Right lobe of liver (tissue), 6 donors: Measurements from ENCODE around the gene MDFI. TPM values are rescaled to one million over a fixed set of nuclear protein-coding genes. Genes with fewer than 3 reads are reported as not detected.

Source experiments
- ATAC-seq, 4 donors: fragments of 200-7000 bp; cut with Tn5 transposase; one replicate each; pipeline ENCODE4 v1.9.1; 2020; ENCODE audit warnings: mild to moderate bottlenecking in 4 of 4, moderate library complexity in 4 of 4
- DNase-seq, 3 donors: peaks; one replicate each; pipeline ENCODE4 v3.0.0-alpha.2; 2020
- H3K27ac ChIP-seq, 3 donors: fragments of 200-600 bp; one replicate each; pipeline ENCODE4 v1.8.0; 2022
- H3K27me3 ChIP-seq, 2 donors: fragments of 200-600 bp; one replicate each; pipeline ENCODE4 v1.8.0; 2022
- H3K36me3 ChIP-seq, 4 donors: fragments of 200-600 bp; sonication (generic) in 1 of 4; one replicate each; pipeline versions ENCODE4 v1.5.1 to v1.8.0; 2017 to 2022; ENCODE audit warnings: control low read depth in 1 of 4
- H3K4me1 ChIP-seq, 4 donors: fragments of 200-600 bp; sonication (generic) in 1 of 4; one replicate each; pipeline versions ENCODE4 v1.5.1 to v1.8.0; 2017 to 2022; ENCODE audit warnings: control low read depth in 1 of 4
- H3K4me3 ChIP-seq, 3 donors: fragments of 200-600 bp; one replicate each; pipeline ENCODE4 v1.8.0; 2022
- H3K9me3 ChIP-seq, 4 donors: fragments of 200-600 bp; sonication (generic) in 1 of 4; one replicate each; pipeline versions ENCODE4 v1.5.1 to v1.8.0; 2017 to 2022; ENCODE audit warnings: control low read depth in 1 of 4
- CTCF ChIP-seq, 4 donors: fragments of 200-600 bp in 3 of 4; fragments of 450-650 bp in 1 of 4; IDR thresholded peaks; one replicate each; pipeline versions ENCODE4 v1.5.1 to v1.8.0; 2016 to 2022; ENCODE audit warnings: antibody characterized with exemption in 4 of 4, mild to moderate bottlenecking in 2 of 4
- POLR2A ChIP-seq: fragments of 450-650 bp; IDR thresholded peaks from one replicate; pipeline ENCODE4 v1.6.1; 2017; ENCODE audit warnings: antibody characterized with exemption, mild to moderate bottlenecking
- whole genome bisulfite sequencing: methylation state at CpG from one replicate; pipeline ENCODE4 v1.1.6; 2018; ENCODE audit warnings: low coverage, low lambda C conversion rate; ENCODE audit not compliant: insufficient coverage; ENCODE audit errors: missing lambda C conversion rate; 5-methylcytosine and 5-hydroxymethylcytosine counted together
- intact Hi-C, 2 donors: fragments of 100-400 bp; cut with DNase I; formaldehyde crosslinking; loops; one replicate each; pipeline versions ENCODE4 v1.11.2 to v1.14.1; 2022
- total RNA-seq, 6 experiments: library from RNA; depleted of rRNA in 2 of 6; stranded (reverse); fragments of >200 nt in 2 of 6; fragmentation: NEBNext Ultra II Directional in 3 of 6; extraction: Animal tissue kit (Norgen Biotek cat#: 25700) in 3 of 6; gene quantifications; one replicate each; pipeline versions ENCODE4 v1.1.0 to v1.2.4, GENCODE V29; 2016 to 2023
- donor health status: DM: no; HTN: yes; CAD: no.
- donor health status: DM: no; HTN: no; CAD: no.
- donor health status: DM: no; HTN: no; CAD: no.
- donor health status: DM: no; HTN: yes; CAD: no.
- donor health status: DM: no; HTN: yes; CAD: no.

MDFI gene
- total RNA-seq, 6 experiments from 2014 or later: 0.29 to 2.4 (median 1.1) TPM; not detected in 3

GRCh38 chr6:41594766-41595165, 43.5 kb upstream of the MDFI start:
- WGBS: no CpG with 5 or more reads among the region's 15 CpGs
- Histone ChIP-seq H3K27ac (no peak overlapping the region), H3K9me3 (no peaks in the 10 kb centered on the region), H3K4me1 (no peaks in the 10 kb centered on the region), H3K4me3 (no peak overlapping the region), H3K27me3 (no peaks in the 10 kb centered on the region), H3K36me3 (peaks cover 0 to 32% (median 0%) of the 10 kb centered on the region in 4 donors)
- TF ChIP-seq POLR2A (no peak), CTCF (IDR thresholded peaks at IDR 0.05) (no peak)
- intact Hi-C loops: loop anchor here (5.0 to 10.0 kb wide), 3 partner anchors 132 to 222 kb away; no protein-coding TSS in a partner anchor
- ATAC-seq: no peak
- DNase-seq: peak in 1 of 3 donors; percentile 45

- WGBS: no CpG with 5 or more reads among the region's 6 CpGs
- Histone ChIP-seq H3K9me3 (no peaks in the 10 kb centered on the region), H3K27ac (no peak overlapping the region), H3K4me3 (no peak overlapping the region), H3K36me3 (peaks cover 0 to 32% (median 0%) of the 10 kb centered on the region in 4 donors), H3K27me3 (no peaks in the 10 kb centered on the region), H3K4me1 (no peaks in the 10 kb centered on the region)
- ATAC-seq: no peak
- peak in 1 of 3 donors; percentile 33 for DNase-seq
- TF ChIP-seq CTCF (IDR thresholded peaks at IDR 0.05) (no peak), POLR2A (no peak)
- intact Hi-C loops: loop anchor here in 1 of 2 donors (10.0 kb wide), 1 partner anchor 170 kb away; no protein-coding TSS in a partner anchor
These were observed 43.1 kb upstream of the MDFI start for GRCh38 chr6:41595166-41595565.

- Histone ChIP-seq H3K4me3 (no peak overlapping the region), H3K27ac (no peak overlapping the region), H3K9me3 (no peaks in the 10 kb centered on the region), H3K4me1 (no peaks in the 10 kb centered on the region), H3K27me3 (no peaks in the 10 kb centered on the region), H3K36me3 (peaks cover 0 to 23% (median 0%) of the 10 kb centered on the region in 4 donors)
- WGBS: 92% methylated on average over 3 of the region's 10 CpGs
- intact Hi-C loops: loop anchor here in 1 of 2 donors (10.0 kb wide), 1 partner anchor 171 kb away; no protein-coding TSS in a partner anchor
- no peak for TF ChIP-seq CTCF (IDR thresholded peaks at IDR 0.05)
- ATAC-seq (no peak), DNase-seq (peak in 1 of 3 donors; percentile 11)
These were observed 42.1 kb upstream of the MDFI start for GRCh38 chr6:41596096-41596685.

- no peak overlapping the region for H3K27ac ChIP-seq
- WGBS: 92% methylated on average over 2 of the region's 11 CpGs
- DNase-seq (peak in 2 of 3 donors; percentile 1 to 32), ATAC-seq (no peak)
- TF ChIP-seq POLR2A (no peak), CTCF (IDR thresholded peaks at IDR 0.05) (no peak)
- no peaks in the 10 kb centered on the region for H3K9me3 ChIP-seq
- no peaks in the 10 kb centered on the region for H3K27me3 ChIP-seq
- H3K4me3 ChIP-seq: no peak overlapping the region
- no peaks in the 10 kb centered on the region for H3K4me1 ChIP-seq
- peaks cover 0 to 23% (median 0%) of the 10 kb centered on the region in 4 donors for H3K36me3 ChIP-seq
- intact Hi-C loops: loop anchor here in 1 of 2 donors (10.0 kb wide), 1 partner anchor 172 kb away; no protein-coding TSS in a partner anchor
These were observed 41.5 kb upstream of the MDFI start for GRCh38 chr6:41596807-41597206.
